DMS53 treated with DMSO at 0.1 percent for 48 hours (cell line): ENCODE results near the gene RYR3.
"Not testable (repeated sequence)": the region's sequence is repeated elsewhere in the genome, so short reads cannot be mapped to it uniquely, and the experiment has no call there.

Experiments
- DNase-seq: peaks from one replicate; lab custom pipeline; 2025; ENCODE audit not compliant: unreplicated experiment; lab: John Stamatoyannopoulos, UW

The RYR3 gene

GRCh38 chr15:33813891-33814290 is 503.1 kb downstream of the RYR3 start:
- DNase-seq = no peak

DNA sequence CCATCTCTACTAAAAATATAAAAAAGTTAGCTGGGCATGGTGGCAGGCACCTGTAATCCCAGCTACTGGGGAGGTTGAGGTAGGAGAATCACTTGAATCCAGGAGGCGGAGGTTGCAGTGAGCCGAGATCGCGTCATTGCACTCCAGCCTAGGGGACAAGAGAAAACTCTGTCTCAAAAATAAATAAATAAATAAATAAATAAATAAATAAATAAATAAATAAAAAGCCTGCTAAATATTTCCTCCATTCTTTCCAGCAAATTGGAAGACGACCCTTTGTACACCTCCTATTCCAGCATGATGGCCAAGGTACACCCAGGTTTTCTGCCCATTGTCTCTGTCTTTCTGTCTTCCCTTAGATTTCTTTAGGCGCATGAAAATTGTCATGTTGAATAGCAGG is 508.7 kb downstream of the RYR3 start:
- DNase-seq = not testable (repeated sequence)

- no peak for DNase-seq
Measured at GRCh38 chr15:33822479-33822878, 511.7 kb downstream of the RYR3 start.

DNA sequence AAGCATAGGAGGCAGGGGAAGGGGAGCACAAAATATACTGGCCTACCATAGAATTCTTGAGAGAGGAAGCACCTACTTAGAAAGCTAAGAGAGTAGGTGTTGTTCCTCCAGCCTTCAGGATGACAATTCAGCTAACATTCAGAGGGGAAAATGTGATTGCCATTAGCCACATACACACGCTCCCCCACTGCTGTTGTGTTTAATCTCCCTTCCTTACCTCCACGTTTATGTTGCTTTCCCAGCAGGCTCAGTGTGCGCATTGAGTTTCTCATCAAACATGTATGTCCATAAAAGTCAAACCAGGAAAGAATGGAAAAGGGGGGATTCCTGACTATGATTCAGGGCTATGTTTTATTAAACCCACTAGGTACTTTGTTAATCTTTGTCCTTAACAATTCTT is 512.4 kb downstream of the RYR3 start:
- DNase-seq = no peak

GRCh38 chr15:33825453-33825852 is 514.7 kb downstream of the RYR3 start:
- no peak for DNase-seq

GRCh38 chr15:33826201-33826600 is 515.4 kb downstream of the RYR3 start:
- DNase-seq = no peak

- DNase-seq = no peak
Measured at GRCh38 chr15:33830351-33830750, 519.6 kb downstream of the RYR3 start.

DNA sequence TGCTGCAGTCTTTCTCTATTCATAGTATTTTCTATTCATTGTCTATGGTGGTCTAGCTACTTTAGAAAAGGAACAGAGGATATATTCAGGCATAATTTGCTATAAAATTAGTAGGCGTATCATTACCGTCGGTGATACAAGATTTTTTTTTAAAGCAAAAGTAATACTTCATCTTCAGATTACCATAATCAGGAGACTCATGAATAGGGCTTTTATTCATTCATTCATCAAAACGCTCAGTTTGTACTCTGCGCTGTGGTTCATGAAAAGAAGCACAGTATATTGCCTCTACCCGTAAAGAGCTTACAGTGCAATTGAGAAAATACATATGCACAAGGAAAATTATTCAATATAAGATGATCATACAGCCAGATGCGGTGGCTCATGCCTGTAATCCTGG is 520.9 kb downstream of the RYR3 start:
- no peak for DNase-seq

GRCh38 chr15:33834892-33835743 is 524.4 kb downstream of the RYR3 start:
- no peak for DNase-seq

- DNase-seq = no peak
Measured at GRCh38 chr15:33837294-33837693, 526.5 kb downstream of the RYR3 start.

GRCh38 chr15:33839540-33839939 is 528.8 kb downstream of the RYR3 start:
- DNase-seq = no peak

GRCh38 chr15:33840615-33841014 is 529.8 kb downstream of the RYR3 start:
- DNase-seq = no peak

DNA sequence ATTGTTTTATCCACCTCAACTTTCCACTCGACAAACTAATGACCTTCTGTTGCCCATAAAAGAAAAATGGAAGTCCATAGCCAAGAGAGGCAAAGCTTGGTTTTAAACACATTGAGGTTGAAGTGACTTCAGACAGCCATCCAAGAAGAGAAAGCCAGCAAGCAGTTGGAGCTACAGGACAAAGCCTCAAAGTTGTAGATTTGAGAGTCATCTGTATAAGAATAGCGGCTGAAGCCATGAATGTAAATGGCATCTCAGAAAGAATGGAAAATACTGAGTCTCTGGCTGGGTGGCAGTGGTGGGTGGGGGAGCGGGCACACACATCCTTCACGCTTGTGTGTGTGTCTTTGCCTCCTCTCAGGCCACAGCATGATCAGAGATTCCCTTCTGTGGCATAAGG is 533.4 kb downstream of the RYR3 start:
- no peak for DNase-seq

DNA sequence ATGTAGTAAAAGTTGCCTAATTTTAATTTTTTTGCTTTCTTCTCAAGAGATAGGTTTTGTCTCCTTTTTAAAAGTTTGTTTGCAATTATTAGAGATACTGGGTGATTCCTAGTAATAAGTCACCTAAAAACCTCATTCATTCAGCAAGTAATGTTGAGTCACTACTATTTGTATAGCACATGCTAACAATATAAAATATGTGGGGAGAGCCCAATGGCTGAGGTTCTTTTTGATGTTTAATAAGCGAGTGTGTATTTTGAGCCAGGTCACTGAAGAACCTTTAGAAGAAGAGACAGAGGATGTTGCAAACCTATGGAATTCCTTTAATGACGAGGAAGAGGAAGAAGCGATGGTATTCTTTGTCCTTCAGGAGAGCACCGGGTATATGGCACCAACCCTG is 533.8 kb downstream of the RYR3 start:
- DNase-seq = no peak

DNA sequence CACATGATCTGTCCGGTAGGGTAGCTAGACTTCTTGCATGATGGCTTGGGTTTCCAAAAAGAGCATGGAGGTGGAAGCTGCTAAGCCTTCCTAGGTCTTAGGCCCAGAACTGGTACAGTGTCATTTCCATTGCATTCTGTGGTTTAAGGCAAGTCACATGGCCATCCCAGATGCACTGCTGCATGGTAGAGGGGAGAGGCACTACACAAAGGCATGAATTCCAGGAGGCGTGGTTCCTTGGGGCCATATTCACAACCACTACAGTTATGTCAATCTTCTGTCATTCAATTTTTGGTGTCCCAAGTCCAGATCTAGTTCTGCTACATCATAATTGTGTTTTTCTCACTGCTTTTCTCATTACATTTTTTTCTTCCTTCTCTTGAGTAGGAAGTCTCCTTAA is 535.4 kb downstream of the RYR3 start:
- DNase-seq = no peak

- DNase-seq = no peak
Measured at GRCh38 chr15:33846862-33847261, 536.1 kb downstream of the RYR3 start.

DNA sequence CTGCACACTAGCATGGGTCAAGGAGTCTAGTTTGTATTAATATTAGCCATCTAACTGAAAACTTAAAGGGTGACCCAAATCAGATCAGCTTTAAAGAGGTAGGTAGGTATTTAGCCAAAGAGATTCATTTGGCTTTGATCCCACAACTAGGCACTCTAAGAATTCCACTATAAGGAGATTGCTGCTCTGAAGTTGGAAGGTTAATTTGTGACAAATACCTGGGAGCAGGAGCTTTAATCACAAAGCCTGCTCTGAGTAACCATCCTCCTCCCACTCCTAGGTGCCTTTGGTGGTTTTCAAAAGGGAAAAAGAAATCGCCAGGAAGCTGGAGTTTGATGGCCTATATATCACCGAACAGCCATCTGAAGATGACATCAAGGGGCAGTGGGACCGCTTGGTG is 537.2 kb downstream of the RYR3 start:
- DNase-seq = no peak

GRCh38 chr15:33851079-33851478 is 540.3 kb downstream of the RYR3 start:
- DNase-seq = no peak

DNA sequence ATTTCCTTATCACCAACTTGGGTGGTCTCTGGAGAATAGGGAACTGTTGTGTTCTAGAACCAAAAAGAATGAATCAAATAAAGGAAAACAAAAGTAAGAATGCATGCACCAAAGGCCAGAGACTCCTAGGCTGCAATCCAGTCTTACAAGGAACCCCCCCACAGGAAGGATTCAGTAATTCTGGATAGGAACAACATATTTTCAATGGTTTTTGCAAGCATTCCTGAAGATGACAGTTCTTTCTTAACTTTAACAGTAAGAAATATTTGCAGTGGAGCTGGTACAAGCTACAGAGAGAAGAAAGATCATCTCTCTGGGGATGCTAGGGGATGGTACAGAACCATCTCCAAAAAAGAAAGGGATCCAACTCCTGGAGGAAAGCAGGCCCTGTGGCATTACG is 541.3 kb downstream of the RYR3 start:
- DNase-seq = no peak

DNA sequence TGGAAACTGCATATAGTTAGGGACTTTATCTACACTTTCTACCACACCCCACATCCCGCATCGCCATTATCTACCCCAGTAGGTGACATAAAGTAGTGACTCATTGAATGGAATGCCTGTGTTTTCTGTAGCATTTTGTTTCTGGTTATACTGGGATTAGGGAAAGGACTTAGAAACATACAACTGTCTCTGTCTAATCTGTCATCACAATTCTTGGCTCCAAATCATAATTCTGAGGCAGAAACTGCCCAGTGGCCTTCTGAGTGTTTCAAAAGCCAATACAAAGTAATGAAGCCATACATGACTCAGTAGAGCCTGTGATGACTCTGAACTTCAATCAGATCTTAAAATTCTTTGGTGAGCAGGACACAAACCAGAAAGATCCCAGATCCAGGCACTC is 541.8 kb downstream of the RYR3 start:
- no peak for DNase-seq

GRCh38 chr15:33857726-33858125 is 547.0 kb downstream of the RYR3 start:
- DNase-seq = no peak

DNA sequence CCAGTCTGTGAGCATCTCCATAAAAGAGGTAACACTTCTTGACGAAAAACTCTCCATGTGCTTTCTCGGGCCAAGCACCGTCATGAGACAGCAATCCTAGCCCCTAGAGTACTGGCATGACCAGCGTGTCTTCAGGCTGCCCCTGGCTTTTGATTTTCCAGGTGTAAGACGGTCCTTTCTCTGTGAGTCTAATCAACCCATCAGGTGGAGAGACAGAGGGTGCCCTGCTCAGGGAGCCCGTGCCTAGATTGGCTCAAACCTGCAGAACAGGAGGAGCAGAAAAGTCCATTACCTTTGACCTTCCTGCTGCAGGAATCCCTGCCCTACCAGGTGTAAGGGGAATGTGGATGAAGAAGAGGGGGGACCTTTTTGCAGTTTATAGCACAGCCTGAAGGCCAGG is 548.1 kb downstream of the RYR3 start:
- no peak for DNase-seq

- DNase-seq = no peak
Measured at GRCh38 chr15:33859992-33860545, 549.3 kb downstream of the RYR3 start.
